ENCODE data around the gene CPN2.

Gene CPN2

GRCh38 chr3:194294895-194295214 is 56.3 kb downstream of the CPN2 start:
- no peak for DNase-seq (ENCODE audit: low read depth in 2 of 2)

- no peak for DNase-seq (ENCODE audit: low read depth in 2 of 2)
Observed at GRCh38 chr3:194294199-194294894, 56.8 kb downstream of the CPN2 start.

GRCh38 chr3:194293546-194294198 is 57.5 kb downstream of the CPN2 start:
- no peak for DNase-seq (ENCODE audit: low read depth in 2 of 2)

- no peak for DNase-seq (ENCODE audit: low read depth in 2 of 2)
Observed at GRCh38 chr3:194292331-194292730, 58.8 kb downstream of the CPN2 start.

Measured in stimulated activated CD4-positive, alpha-beta T cell treated with anti-CD3 and anti-CD28 coated beads, Interleukin-1b, Interleukin-23, amount 100 ng/mL, for 4 hours (primary cell).